ENCODE measurements around the gene WTAP. TPM values are rescaled to one million over a fixed set of nuclear protein-coding genes. Genes with fewer than 3 reads are reported as not detected.

The WTAP gene
- total RNA-seq, 1 donor from 2014 or later = 91.9 TPM

Small RNA genes lying within 50 kb of the gene (small RNA-seq; reads per million reads assigned to genes)
- gene RNU4ATAC18P (ENCODE audit: low replicate concordance) (not detected), gene SNORA20 (ENCODE audit: low replicate concordance) (73.5 reads per million, percentile 96 among the genes with 10 or more reads in this experiment), gene SNORA29 (ENCODE audit: low replicate concordance) (not detected)

Other genes with a start within 250 kb of the WTAP start
- gene SOD2, start 34.3 kb upstream of the WTAP start, total RNA-seq = 71.2 TPM
- 19.0 TPM for gene ACAT2, start 34.5 kb downstream of the WTAP start, total RNA-seq
- 130 TPM for gene TCP1, start 62.1 kb downstream of the WTAP start, total RNA-seq
- gene MRPL18, start 63.0 kb downstream of the WTAP start, total RNA-seq = 40.0 TPM
- 0.30 TPM for gene PNLDC1, start 72.8 kb downstream of the WTAP start, total RNA-seq
- under 0.01 TPM for gene MAS1, start 163.5 kb downstream of the WTAP start, total RNA-seq
- gene IGF2R, start 241.6 kb downstream of the WTAP start, total RNA-seq = 93.1 TPM